IMR-90 (cell line): ENCODE results near the gene LRRC55. TPM values are rescaled to one million over a fixed set of nuclear protein-coding genes. Genes with fewer than 3 reads are reported as not detected.

Experiments
- ATAC-seq: fragments of 200-7000 bp; cut with Tn5 transposase; 2 replicates; pipeline ENCODE4 v1.9.1; 2020; ENCODE audit warnings: low read depth, mild to moderate bottlenecking, moderate library complexity
- BruUV-seq: library from RNA; stranded (reverse); fragments of 400-500 nt; replicated peaks from 2 replicates; lab custom pipeline; 2021; lab: Mats Ljungman, UMichigan
- CTCF ChIA-PET: fragments of 300-600 bp; formaldehyde crosslinking; extraction: SDS; loops from one replicate; lab custom pipeline; 2021; ENCODE audit warnings: antibody characterized with exemption; lab: Yijun Ruan, JAX
- POLR2A ChIA-PET: fragments of 300-600 bp; sonication (Branson Sonifier 250); formaldehyde crosslinking; loops from one replicate; lab custom pipeline; 2022; ENCODE audit warnings: antibody characterized with exemption; ENCODE audit not compliant: unreplicated experiment; lab: Charles Lee
- DNase-seq: peaks from one replicate; pipeline ENCODE4 v3.0.0; 2013
- H2AFZ ChIP-seq: replicated peaks from 2 replicates; pipeline ENCODE3; 2013; ENCODE audit warnings: low read length, mild to moderate bottlenecking; ENCODE audit not compliant: poor library complexity
- H2AK5ac ChIP-seq: 2 replicates; pipeline ENCODE4 v1.6.1; 2013; ENCODE audit warnings: low read depth, low read length, inconsistent platforms
- H2AK9ac ChIP-seq: replicated peaks from 2 replicates; pipeline ENCODE3; 2013; ENCODE audit warnings: mild to moderate bottlenecking, low read depth, low read length, moderate library complexity; ENCODE audit not compliant: poor library complexity
- H2BK120ac ChIP-seq: 2 replicates; pipeline ENCODE4 v1.6.1; 2013; ENCODE audit warnings: low read depth, low read length, inconsistent platforms
- H2BK15ac ChIP-seq: 3 replicates; pipeline ENCODE4 v1.6.1; 2013; ENCODE audit warnings: low read depth, low read length, inconsistent platforms
- H2BK20ac ChIP-seq: 2 replicates; pipeline ENCODE4 v1.6.1; 2013; ENCODE audit warnings: low read depth, mild to moderate bottlenecking, inconsistent platforms, low read length, moderate library complexity
- H2BK5ac ChIP-seq: 2 replicates; pipeline ENCODE4 v1.6.1; 2013; ENCODE audit warnings: mild to moderate bottlenecking, low read depth, low read length, inconsistent platforms; ENCODE audit not compliant: poor library complexity, severe bottlenecking
- H3K14ac ChIP-seq: replicated peaks from 2 replicates; pipeline ENCODE4 v1.6.1; 2013; ENCODE audit warnings: low read depth, low read length, inconsistent platforms
- H3K18ac ChIP-seq: 2 replicates; pipeline ENCODE4 v1.6.1; 2013; ENCODE audit warnings: low read depth, low read length, control low read depth
- H3K23ac ChIP-seq: 2 replicates; pipeline ENCODE4 v1.6.1; 2013; ENCODE audit warnings: low read depth, low read length, inconsistent platforms
- H3K27ac ChIP-seq: 2 replicates; pipeline ENCODE4 v1.5.1; 2013; ENCODE audit warnings: mild to moderate bottlenecking, control low read depth, low read length; ENCODE audit not compliant: insufficient read depth
- H3K27me3 ChIP-seq: 2 replicates; pipeline ENCODE4 v1.6.1; 2013; ENCODE audit warnings: low read length; ENCODE audit not compliant: control insufficient read depth, insufficient read depth
- H3K36me3 ChIP-seq: 2 replicates; pipeline ENCODE4 v1.6.1; 2013; ENCODE audit warnings: low read length, mixed read lengths; ENCODE audit not compliant: control insufficient read depth, insufficient read depth
- H3K4ac ChIP-seq: 2 replicates; pipeline ENCODE4 v1.6.1; 2013; ENCODE audit warnings: low read depth, low read length, inconsistent platforms
- H3K4me1 ChIP-seq: 2 replicates; pipeline ENCODE4 v1.6.1; 2013; ENCODE audit warnings: low read length, mixed read lengths; ENCODE audit not compliant: control insufficient read depth, insufficient read depth
- H3K4me2 ChIP-seq: 2 replicates; pipeline ENCODE4 v1.6.1; 2013; ENCODE audit warnings: low read depth, mild to moderate bottlenecking, control low read depth, low read length, moderate library complexity
- H3K4me3 ChIP-seq: 2 replicates; pipeline ENCODE4 v1.5.1; 2013; ENCODE audit warnings: low read depth, mild to moderate bottlenecking, control low read depth, low read length, moderate library complexity; ENCODE audit not compliant: insufficient read depth
- H3K56ac ChIP-seq: 2 replicates; pipeline ENCODE4 v1.6.1; 2013; ENCODE audit warnings: low read length, inconsistent platforms; ENCODE audit not compliant: insufficient read depth; ENCODE audit errors: extremely low read depth
- H3K79me1 ChIP-seq, 2 experiments: 2 replicates each; pipeline ENCODE4 v1.6.1; 2013; ENCODE audit warnings: low read length in 2 of 2, inconsistent platforms in 1 of 2, low read depth in 1 of 2
- H3K9ac ChIP-seq: 2 replicates; pipeline ENCODE4 v1.6.1; 2013; ENCODE audit warnings: low read depth, low read length, control low read depth
- H3K9me1 ChIP-seq: 2 replicates; pipeline ENCODE4 v1.6.1; 2013; ENCODE audit warnings: low read length, inconsistent platforms; ENCODE audit not compliant: insufficient read depth
- H3K9me3 ChIP-seq: 2 replicates; pipeline ENCODE4 v1.6.1; 2013; ENCODE audit warnings: low read length; ENCODE audit not compliant: control insufficient read depth, insufficient read depth
- H4K20me1 ChIP-seq: 2 replicates; pipeline ENCODE4 v1.6.1; 2013; ENCODE audit warnings: low read length, inconsistent platforms; ENCODE audit not compliant: insufficient read depth
- H4K5ac ChIP-seq: 2 replicates; pipeline ENCODE4 v1.6.1; 2013; ENCODE audit warnings: mild to moderate bottlenecking, low read depth, low read length, control low read depth
- H4K8ac ChIP-seq, 2 experiments: 2 replicates each; pipeline ENCODE4 v1.6.1; 2013; ENCODE audit warnings: low read depth in 2 of 2, low read length in 2 of 2, control low read depth in 1 of 2, inconsistent platforms in 1 of 2
- H4K91ac ChIP-seq: 2 replicates; pipeline ENCODE4 v1.6.1; 2013; ENCODE audit warnings: low read depth, low read length, inconsistent platforms; ENCODE audit not compliant: insufficient read depth
- FOS ChIP-seq: fragments of 150-350 bp; IDR thresholded peaks from 2 replicates; pipeline ENCODE4 v1.6.1; 2016; ENCODE audit warnings: low read depth, low read length
- MAZ ChIP-seq: IDR thresholded peaks from 2 replicates; pipeline ENCODE4 v1.6.1; 2012; ENCODE audit warnings: low read depth, mild to moderate bottlenecking, low read length, improper control_type of control experiment, moderate library complexity, borderline replicate concordance
- dilution Hi-C: fragments of 300-500 bp; cut with HindIII; formaldehyde crosslinking; loops from one replicate; pipeline ENCODE4 v1.14.3; 2018; ENCODE audit warnings: low sequenced_read_pairs; ENCODE audit not compliant: unreplicated experiment
- in situ Hi-C: fragments of 300-500 bp; cut with MboI; formaldehyde crosslinking; loops from 3 replicates; pipeline ENCODE4 v1.14.3; 2019; ENCODE audit warnings: low sequenced_read_pairs, inconsistent platforms, mixed read lengths
- intact Hi-C: fragments of 100-400 bp; cut with micrococcal nuclease; formaldehyde crosslinking; loops from 2 replicates; pipeline ENCODE4 v1.10.0; 2022
- polyA plus RNA-seq, 3 experiments: library from polyadenylated mRNA; depleted of rRNA; stranded (reverse); fragments of >200 nt; gene quantifications; 2 replicates each; pipeline ENCODE4 v1.2.3, GENCODE V29; 2012; ENCODE audit warnings: low replicate concordance in 1 of 3
- total RNA-seq: library from RNA; depleted of rRNA; stranded (reverse); fragments of >200 nt; gene quantifications from 2 replicates; pipeline ENCODE4 v1.2.3, GENCODE V29; 2012

The LRRC55 gene
- total and polyA plus RNA-seq, 2 of the 4 experiments (the other 2 are of a cell fraction): not detected

DNA sequence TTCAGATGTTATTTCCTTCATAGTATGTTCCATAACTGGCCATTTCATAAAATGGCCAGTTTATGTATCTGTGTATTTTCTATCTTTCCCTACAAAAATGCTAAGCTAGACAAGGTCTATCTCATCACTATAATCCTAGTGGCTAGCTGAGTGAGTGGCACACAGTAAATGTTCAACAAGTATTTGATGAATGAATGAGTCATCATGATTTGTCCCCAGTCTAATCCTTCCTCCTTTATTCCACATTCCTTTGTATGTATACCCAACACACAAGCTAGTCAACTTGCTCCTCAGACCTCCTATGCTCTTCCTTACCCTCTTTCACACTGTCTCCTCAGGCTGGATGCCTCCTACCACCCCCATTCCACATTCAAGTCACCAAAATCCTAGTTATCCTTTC, 42.8 kb downstream of the LRRC55 start:
- H2BK15ac ChIP-seq: no peak overlapping the region
- dilution Hi-C loops: no loop called here
- H2BK120ac ChIP-seq: peak overlapping the region; percentile 53; the same call in 1 of the 2 replicates
- no peak overlapping the region for H3K18ac ChIP-seq
- H3K9ac ChIP-seq: no peak overlapping the region
- 0 out of 2 replicates have a peak, but pooled peaks cover 4% of the 10 kb centered on the region for H3K9me1 ChIP-seq
- no peak overlapping the region for H2BK5ac ChIP-seq
- no peaks in the 10 kb centered on the region; the same call in none of the 2 replicates for H3K27me3 ChIP-seq
- in situ Hi-C loops: no loop called here
- no peak overlapping the region for H2AK9ac ChIP-seq
- H3K4me1 ChIP-seq: peaks cover 3% of the 10 kb centered on the region
- no peak overlapping the region for H4K5ac ChIP-seq
- no peak overlapping the region for H2AK5ac ChIP-seq
- H2BK20ac ChIP-seq: 0 out of 2 replicates have a peak overlapping the region, but pooled peaks have one; percentile 11
- H4K91ac ChIP-seq: no peak overlapping the region
- DNase-seq (peak; percentile 53), ATAC-seq (peak; percentile 89)
- no peaks in the 10 kb centered on the region for H3K79me1 ChIP-seq
- no peak for TF ChIP-seq MAZ
- TF ChIP-seq FOS: 0 out of 2 replicates have a peak, but pooled peaks have one; percentile 54
- H3K23ac ChIP-seq: no peak overlapping the region
- H2AFZ ChIP-seq: no peak overlapping the region
- intact Hi-C loops: no loop called here
- no peaks in the 10 kb centered on the region for H4K20me1 ChIP-seq
- no peak overlapping the region for H3K4me3 ChIP-seq
- no peak overlapping the region for H3K56ac ChIP-seq
- no peak overlapping the region for H4K8ac ChIP-seq
- H3K4me2 ChIP-seq: no peak overlapping the region
- no peak overlapping the region for H3K4ac ChIP-seq
- H3K9me3 ChIP-seq: no peaks in the 10 kb centered on the region
- CTCF ChIA-PET: interaction anchor here (1.7 kb wide), 1 partner anchor 25 kb away, joined by 5 read pairs; no protein-coding TSS in a partner anchor
- H3K36me3 ChIP-seq: no peaks in the 10 kb centered on the region
- BruUV-seq: no TSS peak
- POLR2A ChIA-PET: no interaction called here
- no peak overlapping the region for H3K27ac ChIP-seq
- H3K14ac ChIP-seq: no peak overlapping the region
